IPS DF 4.7 (cell line): Measurements from ENCODE around the gene PDP2.

Source experiments
- DNase-seq: peaks from one replicate; pipeline ENCODE4 v3.0.0-alpha.2; 2013; ENCODE audit warnings: low spot score; ENCODE audit errors: extremely low read depth

Gene PDP2

GRCh38 chr16:66903544-66904427 is 23.5 kb downstream of the PDP2 start:
- no peak for DNase-seq

DNA sequence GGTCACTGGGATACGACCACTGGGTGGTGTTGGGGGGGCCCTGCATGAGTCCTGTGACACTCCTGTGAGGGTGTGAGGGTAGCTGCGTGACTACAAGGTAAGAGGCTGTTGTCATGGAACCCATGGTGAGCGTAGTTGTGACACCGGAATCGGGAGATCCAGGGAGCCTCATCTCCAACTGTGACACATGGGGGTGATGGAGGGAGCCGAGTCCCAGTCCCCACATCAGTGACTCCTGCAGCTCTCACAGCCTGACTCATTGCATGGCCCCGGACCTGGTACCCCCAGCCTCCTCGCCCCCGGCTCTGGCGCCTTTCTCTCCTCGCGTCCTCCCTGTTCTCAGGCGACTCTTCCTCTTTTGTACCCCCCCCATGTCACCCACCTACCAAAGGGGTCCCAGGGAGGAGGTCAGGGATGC is 24.1 kb downstream of the PDP2 start:
- DNase-seq = no peak

DNA sequence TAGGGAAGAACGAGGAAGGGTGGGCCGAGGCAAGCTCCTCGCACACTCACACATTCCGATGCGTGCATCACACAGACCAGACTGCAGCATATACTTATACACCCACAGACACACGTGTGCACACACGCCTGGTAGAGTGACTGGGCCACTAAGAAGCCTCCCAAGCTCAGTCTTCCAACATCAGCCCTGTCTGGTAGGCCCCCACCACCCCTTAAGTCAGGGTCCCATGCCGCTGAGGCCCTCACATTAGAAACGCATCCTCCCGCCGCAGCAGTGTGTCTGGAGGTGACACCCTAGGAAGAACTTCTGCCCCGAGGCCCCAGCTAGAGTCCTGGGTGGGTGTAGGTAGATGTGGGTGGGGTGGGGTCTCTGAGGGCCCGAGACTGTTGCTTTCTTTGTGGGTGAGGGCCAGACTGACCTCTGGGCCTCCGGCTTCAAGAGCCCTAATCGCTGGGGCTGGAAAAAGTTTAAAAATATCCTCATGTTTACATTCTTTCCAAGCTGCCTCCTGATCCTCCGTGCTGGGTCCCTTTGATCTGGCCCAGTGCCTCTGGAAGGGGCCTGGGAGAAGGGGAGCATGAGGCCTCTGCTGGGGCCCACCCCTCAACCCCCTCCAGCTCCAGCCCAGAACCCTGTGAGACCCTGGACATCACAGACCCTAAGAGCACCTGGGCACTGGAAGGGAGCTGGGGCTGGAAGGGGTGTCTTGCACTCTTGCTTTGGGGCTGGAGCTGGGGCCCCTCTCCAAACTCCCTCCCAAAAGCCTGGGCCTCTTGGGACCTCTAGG is 24.7 kb downstream of the PDP2 start:
- no peak for DNase-seq

GRCh38 chr16:66905633-66906539 is 25.6 kb downstream of the PDP2 start:
- no peak for DNase-seq

DNA sequence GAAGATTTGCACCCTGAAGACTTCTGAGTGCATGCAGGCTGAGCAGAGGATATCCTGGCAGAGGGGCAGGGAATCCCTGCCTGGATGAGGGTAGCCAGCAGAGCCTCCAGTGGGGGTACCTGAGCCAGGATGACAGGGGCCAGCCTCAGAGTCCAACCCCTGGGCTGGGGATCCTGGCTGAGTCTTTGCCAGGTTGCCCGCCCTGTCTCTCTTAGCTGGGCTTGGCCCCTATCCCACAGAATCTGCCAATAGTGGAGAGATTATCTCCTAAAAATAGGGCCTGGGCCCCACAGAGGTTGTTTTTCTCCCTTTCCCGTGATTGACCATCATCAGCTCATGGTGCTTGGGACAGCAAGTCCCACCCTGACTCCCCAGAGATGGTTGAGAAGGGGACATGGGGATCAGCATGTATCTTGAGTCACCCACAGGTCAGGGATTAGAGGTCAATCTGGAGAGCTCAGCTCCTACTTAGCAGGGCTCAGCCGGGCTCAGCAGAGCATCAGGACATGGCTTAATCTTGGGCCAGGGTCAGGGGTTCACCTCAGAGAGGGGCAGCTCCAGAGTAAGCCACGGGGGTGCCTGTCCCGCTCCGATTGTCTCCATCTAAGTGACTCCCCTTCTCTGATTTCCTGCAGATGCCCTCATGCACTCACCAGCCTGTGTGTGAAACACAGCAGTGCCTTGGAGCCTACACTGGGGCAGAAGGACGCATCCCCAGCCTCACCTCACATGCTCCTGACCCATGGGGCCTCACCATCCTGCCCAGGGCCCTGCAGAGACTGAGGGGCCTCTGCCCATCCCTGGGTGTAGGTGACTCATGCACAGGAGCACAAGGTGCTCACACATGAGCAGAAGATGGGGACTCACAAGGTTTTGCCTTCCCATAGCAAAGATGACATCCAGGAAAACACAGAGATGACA is 26.9 kb downstream of the PDP2 start:
- no peak for DNase-seq

DNA sequence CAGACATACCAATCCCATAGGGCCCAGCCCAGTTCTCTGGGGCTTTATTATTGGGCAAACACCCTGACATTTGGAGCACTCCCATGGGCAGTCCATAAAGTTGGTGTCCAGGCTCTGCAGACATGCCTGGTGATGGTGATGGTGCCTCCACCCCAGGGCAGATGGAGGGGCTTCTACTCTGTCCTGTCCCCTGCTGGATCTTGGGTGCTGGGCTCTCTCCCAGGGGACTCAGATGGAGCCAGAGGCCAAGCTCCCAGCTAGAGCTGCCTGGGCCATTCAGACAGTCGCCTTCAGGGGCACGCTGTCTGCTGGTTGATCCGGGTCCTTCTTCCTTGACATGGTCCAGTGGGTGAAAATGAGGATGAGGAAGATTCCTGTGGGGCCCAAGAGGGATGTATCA is 27.8 kb downstream of the PDP2 start:
- no peak for DNase-seq

DNA sequence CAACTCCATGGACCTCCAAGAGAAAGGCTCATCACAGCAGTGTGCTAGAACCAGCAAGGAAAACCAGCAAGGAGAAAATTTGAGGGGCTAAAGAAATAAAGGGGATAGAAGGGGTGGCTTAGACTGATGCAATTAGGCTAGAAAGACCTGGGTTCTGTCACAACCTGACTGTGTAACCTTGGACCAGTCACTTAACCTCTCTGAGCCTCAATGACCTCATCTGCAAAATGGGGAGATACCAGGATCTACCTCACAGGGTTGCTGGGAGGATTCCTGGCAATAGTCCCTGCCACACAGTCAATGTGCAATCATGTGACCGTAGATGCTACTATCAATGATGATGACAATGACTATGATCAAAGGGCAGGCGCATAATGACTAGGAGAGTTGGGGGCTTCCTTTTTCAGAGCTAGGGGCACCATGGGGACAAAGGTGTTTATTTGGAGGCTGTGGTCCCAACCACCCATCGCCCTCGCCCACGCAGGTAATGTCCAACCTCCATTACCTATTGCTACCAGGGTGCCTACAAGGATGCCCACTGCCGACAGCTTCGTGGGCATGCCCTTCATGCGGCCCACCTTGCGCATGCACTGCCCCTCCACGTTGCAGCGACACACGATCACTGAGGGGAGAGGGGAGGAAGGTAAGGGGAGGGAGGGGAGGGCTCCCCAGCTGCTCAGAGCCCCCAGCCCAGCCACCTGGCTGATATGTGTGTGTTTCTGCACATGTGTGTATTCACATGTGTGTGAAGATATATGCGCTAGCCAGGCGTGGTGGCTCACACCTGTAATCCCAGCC is 28.6 kb downstream of the PDP2 start:
- no peak for DNase-seq

- no peak for DNase-seq
These were observed 30.0 kb downstream of the PDP2 start for GRCh38 chr16:66910175-66910940.

GRCh38 chr16:66911112-66911511 is 30.8 kb downstream of the PDP2 start:
- DNase-seq = no peak

- no peak for DNase-seq
These were observed 31.5 kb downstream of the PDP2 start for GRCh38 chr16:66911801-66912200.

GRCh38 chr16:66913081-66913480 is 32.8 kb downstream of the PDP2 start:
- DNase-seq = no peak

DNA sequence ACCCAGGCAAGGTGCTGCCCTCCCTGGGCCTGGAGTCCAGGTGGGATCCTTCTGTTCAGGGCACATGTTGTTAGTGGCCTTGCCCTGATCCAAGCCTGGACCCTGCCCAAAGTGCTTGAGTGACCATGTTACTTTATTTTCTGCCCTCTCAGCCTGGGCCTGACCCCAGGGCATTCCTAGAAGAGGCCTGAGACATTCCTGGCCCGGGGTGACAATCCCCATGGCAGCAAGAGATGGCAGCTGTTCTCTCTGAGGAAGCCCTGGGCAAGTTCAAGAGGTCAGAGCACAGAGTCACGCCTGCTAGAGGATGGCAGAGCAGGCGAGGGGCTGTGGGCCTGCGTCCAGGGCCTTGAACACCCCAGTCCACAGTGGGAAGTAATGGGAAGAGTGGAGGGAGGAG is 33.4 kb downstream of the PDP2 start:
- DNase-seq = no peak

- no peak for DNase-seq
These were observed 34.2 kb downstream of the PDP2 start for GRCh38 chr16:66914541-66914940.

- no peak for DNase-seq
These were observed 34.7 kb downstream of the PDP2 start for GRCh38 chr16:66915041-66915440.

GRCh38 chr16:66916518-66916917 is 36.2 kb downstream of the PDP2 start:
- DNase-seq = no peak

GRCh38 chr16:66917741-66918140 is 37.4 kb downstream of the PDP2 start:
- no peak for DNase-seq

- no peak for DNase-seq
These were observed 38.0 kb downstream of the PDP2 start for GRCh38 chr16:66918355-66918754.

DNA sequence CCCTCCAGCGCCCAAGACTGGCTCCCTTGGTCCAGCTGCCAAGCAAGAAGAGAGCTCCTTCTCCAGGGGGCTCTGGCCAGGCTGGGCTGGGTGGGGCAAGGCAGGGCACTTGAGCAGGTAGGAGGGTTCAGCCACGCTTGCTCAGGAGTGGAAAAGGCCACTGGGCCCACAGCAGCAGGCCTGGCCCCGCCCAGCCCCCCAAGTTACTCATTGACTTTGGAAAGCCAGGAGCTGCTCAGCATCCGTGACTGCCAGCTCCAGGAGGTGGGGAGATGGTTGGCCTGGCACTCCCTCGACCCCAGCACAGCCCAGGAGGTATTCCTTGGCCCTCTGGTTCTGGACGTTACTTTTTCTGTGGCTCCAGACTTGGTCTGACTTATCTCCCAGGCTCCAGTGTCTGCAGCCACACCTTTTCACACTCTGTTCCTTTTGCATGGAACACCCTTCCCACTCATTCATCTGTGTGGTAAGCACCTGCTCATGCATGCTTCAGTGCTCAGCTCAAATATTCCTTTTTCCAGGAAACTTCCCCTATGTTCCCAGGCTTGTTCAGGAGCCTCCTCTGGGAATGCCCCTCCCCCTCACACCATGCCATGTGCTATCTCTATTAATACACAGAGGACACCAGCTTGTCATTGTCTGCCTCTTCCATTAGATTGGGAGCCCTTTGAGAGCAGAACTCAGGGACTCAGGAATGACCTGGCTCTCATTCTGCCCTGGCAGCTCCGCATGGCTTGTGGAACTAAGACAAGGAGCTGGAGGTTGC is 38.7 kb downstream of the PDP2 start, which contains the start of gene CDH16:
Gene CDH16 (minus strand): TSS at position 83 of the 766 bp plus-strand sequence. CDS start 820 bp downstream, outside the sequence.
- no peak for DNase-seq
